Right renal cortex interstitium (tissue), 3 donors: ENCODE measurements around the gene ZSWIM6. TPM values are rescaled to one million over a fixed set of nuclear protein-coding genes. Genes with fewer than 3 reads are reported as not detected.

ENCODE experiments used
- DNase-seq, 3 donors: peaks; one replicate each; pipeline ENCODE4 v3.0.0-alpha.2; 2013; ENCODE audit warnings: low read depth in 3 of 3, low spot score in 2 of 3
- polyA plus RNA-seq, 3 donors: library from polyadenylated mRNA; unstranded; fragments of 120-200 nt; gene quantifications; one replicate each; pipeline ENCODE4 v1.2.1, GENCODE V29; 2013; ENCODE audit not compliant: insufficient read length in 3 of 3

ZSWIM6 gene
- polyA plus RNA-seq, 3 donors, result 25.5 to 29.5 (median 27.0) TPM

DNA sequence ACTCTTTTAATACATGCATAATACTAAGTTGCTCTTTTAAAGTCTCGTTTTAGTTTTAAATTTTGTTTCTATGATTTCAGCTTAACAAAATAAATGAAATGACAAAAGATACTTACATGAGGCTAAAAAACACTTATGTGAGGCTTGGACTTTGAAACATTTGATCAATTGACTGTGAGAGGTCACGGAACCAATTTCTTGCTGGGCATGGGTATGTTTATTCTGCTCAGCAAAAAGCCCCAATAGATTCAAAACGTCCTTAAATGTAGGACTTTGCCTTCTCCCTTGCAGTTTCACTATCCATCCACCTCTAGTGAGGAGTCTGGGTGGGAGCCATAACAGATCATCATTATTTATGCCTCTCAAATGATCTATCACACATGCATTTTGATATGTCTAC lies 191.9 kb downstream of the ZSWIM6 start:
- DNase-seq, result no peak

- DNase-seq, result peak in 2 of 3 donors; percentile 2 to 10
Measured at GRCh38 chr5:61525512-61526206, 193.6 kb downstream of the ZSWIM6 start.

DNA sequence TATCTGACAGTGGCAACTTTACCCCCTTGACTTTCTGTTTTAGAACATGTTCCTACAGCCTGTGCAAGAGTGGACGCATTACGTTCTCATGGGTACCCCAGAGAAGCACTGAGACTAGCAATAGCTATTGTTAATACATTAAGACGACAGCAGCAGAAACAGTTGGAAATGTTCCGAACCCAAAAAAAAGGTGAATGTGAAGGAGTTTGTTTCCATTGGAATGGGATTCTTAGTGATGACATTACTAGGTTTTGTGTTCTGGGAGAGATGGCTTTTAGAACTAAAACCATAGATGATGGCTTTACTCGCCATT lies 194.1 kb downstream of the ZSWIM6 start:
- DNase-seq, result no peak

- DNase-seq, result no peak
Measured at GRCh38 chr5:61532983-61533382, 200.9 kb downstream of the ZSWIM6 start.

- no peak for DNase-seq
Measured at GRCh38 chr5:61534481-61535267, 202.6 kb downstream of the ZSWIM6 start.

- DNase-seq, result no peak
Measured at GRCh38 chr5:61535828-61536227, 203.8 kb downstream of the ZSWIM6 start.

DNA sequence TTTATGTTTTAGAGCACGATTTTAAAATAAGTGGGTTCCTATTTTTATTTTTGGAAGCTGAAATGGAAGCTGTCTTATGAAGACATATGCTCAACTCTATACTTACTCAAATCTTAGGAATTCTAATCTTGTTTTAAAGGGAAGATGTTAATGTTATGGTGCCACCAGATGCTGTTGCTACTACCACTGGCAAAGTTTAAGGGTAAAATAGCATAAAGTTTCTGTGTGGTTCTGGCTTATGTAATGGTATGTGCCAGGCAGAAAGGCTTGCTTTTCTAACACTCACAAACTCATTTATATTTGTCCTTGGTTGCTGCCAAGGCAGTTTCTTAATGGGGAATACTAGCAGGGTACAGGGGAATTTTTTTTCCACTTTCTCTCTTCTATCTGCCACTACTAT lies 204.9 kb downstream of the ZSWIM6 start:
- DNase-seq, result no peak

- DNase-seq, result no peak
Measured at GRCh38 chr5:61538722-61539501, 206.9 kb downstream of the ZSWIM6 start.

DNA sequence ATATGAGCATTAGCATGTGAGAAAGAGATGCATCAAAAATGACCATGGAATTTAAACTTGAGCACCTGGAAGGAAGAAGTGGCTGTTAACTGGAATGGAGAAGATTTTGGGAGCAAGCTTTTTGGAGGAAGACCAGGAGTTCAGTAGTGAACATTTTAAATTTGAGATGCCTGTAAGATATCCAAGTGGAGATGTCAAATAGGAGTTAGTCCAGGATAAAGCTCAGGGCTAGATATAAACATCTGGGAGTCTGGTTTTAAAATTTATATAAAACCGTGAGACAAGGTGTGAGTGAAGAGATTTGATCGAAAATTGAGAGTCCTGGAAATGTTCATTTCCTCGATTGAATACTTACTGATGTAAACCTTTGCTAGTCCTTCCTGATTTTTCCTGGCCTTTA lies 217.5 kb downstream of the ZSWIM6 start:
- no peak for DNase-seq

DNA sequence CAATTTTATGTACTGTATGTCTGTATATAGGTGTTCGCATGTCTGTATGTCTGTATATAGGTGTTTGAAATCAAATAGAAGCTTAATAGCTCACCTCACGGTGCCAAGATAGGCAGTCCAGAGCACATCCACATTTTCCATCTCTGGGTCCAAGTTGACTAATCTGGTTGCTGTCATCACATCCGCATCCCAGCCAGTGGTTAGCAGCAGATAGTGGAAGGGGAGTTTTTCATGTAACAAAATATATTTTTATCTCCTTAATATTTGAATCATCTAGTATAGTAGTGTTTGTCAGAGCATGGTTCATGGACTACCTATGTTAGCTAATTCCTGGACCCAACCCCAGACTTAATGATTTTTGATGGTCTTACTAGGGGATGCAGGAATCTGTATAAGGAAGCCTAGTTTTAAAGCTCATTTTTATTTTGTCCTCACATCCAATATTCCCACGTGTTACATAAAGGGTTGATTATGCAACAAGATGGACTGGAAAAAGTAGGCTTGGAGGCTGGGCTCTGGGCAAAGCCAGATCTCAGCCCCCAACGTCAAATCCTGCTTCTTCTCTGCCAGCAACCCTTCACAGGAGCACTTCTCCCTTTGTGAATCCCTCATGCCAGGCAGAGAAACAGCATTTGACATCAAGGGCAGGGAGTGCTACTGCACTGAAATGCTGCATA lies 219.7 kb downstream of the ZSWIM6 start:
- DNase-seq, result no peak

- DNase-seq, result no peak
Measured at GRCh38 chr5:61559146-61559545, 227.1 kb downstream of the ZSWIM6 start.

DNA sequence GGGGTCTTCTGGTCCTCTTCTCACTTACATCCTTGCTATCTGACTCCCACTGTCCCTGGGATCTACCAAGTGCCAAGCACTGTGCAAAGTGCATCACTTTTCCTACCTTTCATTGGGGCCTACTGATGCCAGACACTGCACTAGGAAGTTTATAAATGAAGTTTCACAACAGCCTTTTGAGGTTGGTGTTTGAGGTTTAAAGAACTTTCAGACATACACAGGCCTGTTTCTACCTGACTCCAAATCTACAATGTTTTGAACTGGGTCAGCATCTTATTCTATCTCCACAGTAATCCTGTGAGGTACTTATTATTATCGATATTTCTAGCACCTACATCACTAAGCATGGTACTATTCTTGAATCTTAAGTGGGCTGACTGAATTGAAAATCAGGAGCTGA lies 227.7 kb downstream of the ZSWIM6 start:
- DNase-seq, result no peak

GRCh38 chr5:61563401-61563800 lies 231.3 kb downstream of the ZSWIM6 start:
- no peak for DNase-seq

GRCh38 chr5:61567337-61567736 lies 235.3 kb downstream of the ZSWIM6 start:
- no peak for DNase-seq

- DNase-seq, result no peak
Measured at GRCh38 chr5:61569353-61569752, 237.3 kb downstream of the ZSWIM6 start.

DNA sequence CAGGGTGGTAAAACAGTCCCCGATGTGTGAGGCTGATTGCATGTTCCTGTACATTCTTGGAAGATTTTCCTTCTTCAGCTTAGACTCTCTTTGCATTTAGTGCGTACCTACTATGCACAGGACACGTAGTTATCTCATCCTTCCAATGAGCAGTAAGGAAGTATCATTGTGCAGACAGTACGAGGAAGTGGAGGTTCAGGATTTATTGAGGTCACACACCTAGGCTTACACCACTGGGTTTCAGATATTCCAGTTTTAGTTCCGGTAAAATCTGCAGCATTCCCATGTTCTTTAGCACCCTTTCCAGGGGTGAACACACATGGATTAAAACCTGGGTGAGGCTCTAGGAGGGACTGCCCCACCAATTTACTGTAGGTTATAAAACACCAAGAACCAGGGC lies 238.7 kb downstream of the ZSWIM6 start:
- DNase-seq, result no peak

DNA sequence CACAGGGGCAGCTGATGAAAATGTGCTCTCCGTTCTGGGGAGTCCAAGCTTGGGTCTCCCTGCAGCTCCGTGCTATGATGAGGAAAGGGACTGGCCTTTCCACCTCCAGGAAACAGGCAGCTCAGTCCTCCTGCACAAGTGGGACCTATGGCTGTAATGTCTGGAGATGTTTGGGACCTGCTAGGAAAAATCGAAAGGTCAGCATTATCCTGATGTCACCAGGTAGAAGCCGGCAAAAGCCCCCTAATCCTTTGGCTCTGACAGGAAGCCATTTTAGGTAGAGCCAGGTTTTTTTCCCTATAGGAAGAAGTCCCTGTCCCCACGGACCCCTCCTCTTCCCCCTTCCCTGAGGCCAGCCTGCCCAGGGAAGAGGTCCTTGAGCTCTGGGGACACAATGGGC lies 240.9 kb downstream of the ZSWIM6 start:
- DNase-seq, result no peak

GRCh38 chr5:61575103-61575502 lies 243.0 kb downstream of the ZSWIM6 start:
- DNase-seq, result no peak

DNA sequence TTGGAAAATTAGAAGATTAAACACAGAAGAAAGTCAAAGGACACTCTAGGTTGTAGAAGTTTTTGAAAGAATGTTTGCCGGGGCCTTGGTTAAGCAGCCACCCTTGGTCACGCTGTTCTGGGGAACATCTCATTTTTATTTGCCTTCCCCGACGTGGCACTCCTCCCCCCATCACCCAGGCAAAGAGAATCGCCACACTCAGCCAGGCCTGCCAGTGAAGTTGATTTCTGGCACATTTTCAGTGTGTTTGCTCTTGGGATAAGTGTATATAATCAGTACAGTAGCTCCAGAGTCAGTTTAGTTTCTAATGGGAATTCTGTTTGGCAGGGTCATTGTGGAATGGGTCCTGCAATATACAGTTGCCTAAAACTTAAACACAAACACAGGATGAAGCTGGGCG lies 243.5 kb downstream of the ZSWIM6 start:
- DNase-seq, result no peak

GRCh38 chr5:61576556-61576955 lies 244.5 kb downstream of the ZSWIM6 start:
- no peak for DNase-seq

DNA sequence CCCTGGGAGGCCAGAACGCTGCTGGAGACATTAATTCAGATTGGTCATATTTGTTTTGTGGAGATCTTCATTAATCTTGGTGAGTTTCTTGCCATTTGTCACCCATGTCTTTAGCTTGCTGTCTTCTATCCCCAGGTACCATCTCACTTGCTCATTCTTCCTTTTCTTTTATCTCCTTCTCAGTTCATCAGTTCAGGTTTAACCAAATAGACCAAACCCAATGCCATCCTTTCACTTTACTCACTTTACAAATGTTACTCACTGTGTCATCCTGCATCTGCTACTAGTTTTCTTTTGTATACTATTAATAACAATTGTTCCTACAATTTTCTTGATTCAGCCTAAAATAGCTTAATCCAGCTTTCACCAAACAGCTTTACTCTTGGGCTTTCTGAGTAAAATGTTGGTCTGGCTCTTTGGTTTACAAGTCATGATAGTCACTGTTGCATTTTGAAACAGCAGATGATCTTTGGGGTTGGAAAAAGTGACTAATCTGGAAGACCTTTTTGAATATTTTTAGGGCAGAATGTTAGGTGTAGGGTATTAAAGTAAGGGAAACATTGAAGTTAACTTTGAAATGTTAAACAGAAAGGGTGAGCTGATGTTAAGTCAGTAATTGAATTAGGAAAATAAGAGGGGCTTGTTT lies 246.9 kb downstream of the ZSWIM6 start:
- DNase-seq, result no peak
